ENCODE measurements around the gene SUN5.

SUN5 gene

GRCh38 chr20:33025318-33025876 is 21.2 kb upstream of the SUN5 start:
- FAIRE-seq, result no peak
- no peak for TF ChIP-seq POLR2A (IDR thresholded peaks at IDR 0.05; ENCODE audit: low read depth, low read length)
- TF ChIP-seq TAF1 (IDR thresholded peaks at IDR 0.05; ENCODE audit: borderline replicate concordance, low read depth, low read length), result no peak
- no peak for TF ChIP-seq POLR2AphosphoS5 (IDR thresholded peaks at IDR 0.05; ENCODE audit: low read depth, low read length)

GRCh38 chr20:33024609-33025317 is 20.5 kb upstream of the SUN5 start:
- DNase-seq (ENCODE audit: insufficient read length) (no peak), FAIRE-seq (no peak)
- TF ChIP-seq POLR2A (IDR thresholded peaks at IDR 0.05; ENCODE audit: low read depth, low read length) (no peak), TAF1 (IDR thresholded peaks at IDR 0.05; ENCODE audit: borderline replicate concordance, low read depth, low read length) (no peak), POLR2AphosphoS5 (IDR thresholded peaks at IDR 0.05; ENCODE audit: low read depth, low read length) (no peak)

More at GRCh38 chr20:33025318-33025876, 21.2 kb upstream of the SUN5 start:
- no peak for DNase-seq (ENCODE audit: insufficient read length)

- FAIRE-seq (no peak), DNase-seq (ENCODE audit: insufficient read length) (no peak)
- TF ChIP-seq POLR2AphosphoS5 (IDR thresholded peaks at IDR 0.05; ENCODE audit: low read depth, low read length) (no peak), TAF1 (IDR thresholded peaks at IDR 0.05; ENCODE audit: borderline replicate concordance, low read depth, low read length) (no peak)
Observed at GRCh38 chr20:33024243-33024560, 20.0 kb upstream of the SUN5 start.

GRCh38 chr20:33023439-33024242 is 19.4 kb upstream of the SUN5 start:
- no peak for FAIRE-seq
- DNase-seq (ENCODE audit: insufficient read length), result no peak
- no peak for TF ChIP-seq POLR2AphosphoS5 (IDR thresholded peaks at IDR 0.05; ENCODE audit: low read depth, low read length)
- no peak for TF ChIP-seq POLR2A (IDR thresholded peaks at IDR 0.05; ENCODE audit: low read depth, low read length)
- no peak for TF ChIP-seq TAF1 (IDR thresholded peaks at IDR 0.05; ENCODE audit: borderline replicate concordance, low read depth, low read length)

- DNase-seq (ENCODE audit: insufficient read length), result no peak
- FAIRE-seq, result no peak
- TF ChIP-seq POLR2AphosphoS5 (IDR thresholded peaks at IDR 0.05; ENCODE audit: low read depth, low read length) (no peak), POLR2A (IDR thresholded peaks at IDR 0.05; ENCODE audit: low read depth, low read length) (no peak), TAF1 (IDR thresholded peaks at IDR 0.05; ENCODE audit: borderline replicate concordance, low read depth, low read length) (no peak)
Observed at GRCh38 chr20:33022694-33023438, 18.6 kb upstream of the SUN5 start.

GRCh38 chr20:33022289-33022688 is 18.1 kb upstream of the SUN5 start:
- FAIRE-seq (no peak), DNase-seq (ENCODE audit: insufficient read length) (no peak)
- no peak for TF ChIP-seq POLR2AphosphoS5 (IDR thresholded peaks at IDR 0.05; ENCODE audit: low read depth, low read length)
- TF ChIP-seq POLR2A (IDR thresholded peaks at IDR 0.05; ENCODE audit: low read depth, low read length), result no peak
- TF ChIP-seq TAF1 (IDR thresholded peaks at IDR 0.05; ENCODE audit: borderline replicate concordance, low read depth, low read length), result no peak

GRCh38 chr20:33021879-33022278 is 17.6 kb upstream of the SUN5 start:
- no peak for DNase-seq (ENCODE audit: insufficient read length)
- no peak for TF ChIP-seq POLR2A (IDR thresholded peaks at IDR 0.05; ENCODE audit: low read depth, low read length)
- no peak for TF ChIP-seq POLR2AphosphoS5 (IDR thresholded peaks at IDR 0.05; ENCODE audit: low read depth, low read length)
- no peak for TF ChIP-seq TAF1 (IDR thresholded peaks at IDR 0.05; ENCODE audit: borderline replicate concordance, low read depth, low read length)
- no peak for FAIRE-seq

- no peak for FAIRE-seq
- TF ChIP-seq POLR2A (IDR thresholded peaks at IDR 0.05; ENCODE audit: low read depth, low read length) (no peak), POLR2AphosphoS5 (IDR thresholded peaks at IDR 0.05; ENCODE audit: low read depth, low read length) (no peak), TAF1 (IDR thresholded peaks at IDR 0.05; ENCODE audit: borderline replicate concordance, low read depth, low read length) (no peak)
Observed at GRCh38 chr20:33020278-33021161, 16.3 kb upstream of the SUN5 start.

GRCh38 chr20:33019465-33020277 is 15.4 kb upstream of the SUN5 start:
- TF ChIP-seq POLR2A (IDR thresholded peaks at IDR 0.05; ENCODE audit: low read depth, low read length) (no peak), POLR2AphosphoS5 (IDR thresholded peaks at IDR 0.05; ENCODE audit: low read depth, low read length) (no peak), TAF1 (IDR thresholded peaks at IDR 0.05; ENCODE audit: borderline replicate concordance, low read depth, low read length) (no peak)
- FAIRE-seq, result no peak
- no peak for DNase-seq (ENCODE audit: insufficient read length)

More at GRCh38 chr20:33020278-33021161, 16.3 kb upstream of the SUN5 start:
- no peak for DNase-seq (ENCODE audit: insufficient read length)

Data from GM12892 (cell line).